Common myeloid progenitor, CD34-positive (primary cell): Measurements from ENCODE around the gene CAPN5.

Source experiments
- CTCF ChIA-PET: fragments of 350-600 bp; sonication (Branson Sonifier 250); formaldehyde crosslinking; loops from one replicate; lab custom pipeline; 2021; ENCODE audit warnings: antibody characterized with exemption; lab: Charles Lee
- POLR2A ChIA-PET: fragments of 350-600 bp; sonication (Branson Sonifier 250); formaldehyde crosslinking; loops from one replicate; lab custom pipeline; 2021; ENCODE audit warnings: antibody characterized with exemption; lab: Charles Lee
- DNase-seq, 3 donors: peaks; one replicate each; pipeline versions ENCODE4 v3.0.0 to v3.0.0-alpha.2; 2013
- H3K27ac ChIP-seq, 2 experiments: 1 replicate in 1 of 2; 2 replicates in 1 of 2; pipeline ENCODE4 v1.7.0; 2013; ENCODE audit warnings: inconsistent platforms in 2 of 2, low read length in 2 of 2, mild to moderate bottlenecking in 2 of 2, low read depth in 1 of 2, moderate library complexity in 1 of 2; ENCODE audit not compliant: severe bottlenecking in 2 of 2, insufficient read depth in 1 of 2, poor library complexity in 1 of 2
- H3K27me3 ChIP-seq, 5 experiments: replicated peaks in 2 of 5; 1 replicate in 3 of 5; 2 replicates in 2 of 5; pipeline versions ENCODE4 v1.6.1 to v1.7.0; 2013; ENCODE audit warnings: low read length in 4 of 5, mild to moderate bottlenecking in 2 of 5, moderate library complexity in 2 of 5, inconsistent platforms in 1 of 5; ENCODE audit not compliant: insufficient read depth in 5 of 5, control insufficient read depth in 4 of 5
- H3K36me3 ChIP-seq, 4 experiments: 1 replicate in 2 of 4; 2 replicates in 2 of 4; pipeline versions ENCODE4 v1.6.1 to v1.7.0; 2013; ENCODE audit warnings: low read length in 3 of 4, control low read depth in 1 of 4, mild to moderate bottlenecking in 1 of 4; ENCODE audit not compliant: control insufficient read depth in 4 of 4, insufficient read depth in 4 of 4
- H3K4me1 ChIP-seq, 4 experiments: 1 replicate in 3 of 4; 2 replicates in 1 of 4; pipeline versions ENCODE4 v1.6.1 to v1.7.1; 2013; ENCODE audit warnings: low read length in 3 of 4, mild to moderate bottlenecking in 3 of 4, control low read depth in 1 of 4, inconsistent platforms in 1 of 4, moderate library complexity in 1 of 4; ENCODE audit not compliant: control insufficient read depth in 4 of 4, insufficient read depth in 4 of 4; ENCODE audit errors: control extremely low read depth in 1 of 4
- H3K4me3 ChIP-seq, 7 experiments: 1 replicate in 4 of 7; 2 replicates in 3 of 7; pipeline versions ENCODE4 v1.5.1 to v1.7.0; 2013; ENCODE audit warnings: mild to moderate bottlenecking in 7 of 7, low read length in 6 of 7, moderate library complexity in 6 of 7, inconsistent platforms in 2 of 7, low read depth in 2 of 7, control low read depth in 1 of 7; ENCODE audit not compliant: insufficient read depth in 4 of 7, control insufficient read depth in 1 of 7; ENCODE audit errors: extremely low read depth in 1 of 7
- H3K9me3 ChIP-seq, 5 experiments: 1 replicate in 4 of 5; 2 replicates in 1 of 5; pipeline versions ENCODE4 v1.6.1 to v1.7.1; 2013; ENCODE audit warnings: low read length in 4 of 5, mild to moderate bottlenecking in 2 of 5, inconsistent platforms in 1 of 5, low read depth in 1 of 5, moderate library complexity in 1 of 5; ENCODE audit not compliant: control insufficient read depth in 4 of 5, insufficient read depth in 2 of 5; ENCODE audit errors: control extremely low read depth in 1 of 5
- WGBS: methylation state at CpG from one replicate; pipeline ENCODE4 v1.1.5; 2013; ENCODE audit not compliant: insufficient coverage; 5-methylcytosine and 5-hydroxymethylcytosine counted together

CAPN5 gene

GRCh38 chr11:77081381-77081851 is 14.6 kb downstream of the CAPN5 start:
- ChIA-PET POLR2A (no interaction called here), CTCF (interaction anchor here (0.6 to 4.0 kb wide), 8 partner anchors 8 to 76 kb away, joined by 3 to 36 read pairs (median 4); partner anchors contain the start of gene MYO7A)

GRCh38 chr11:77081976-77082836 is 15.4 kb downstream of the CAPN5 start:
- 77% methylated on average over 9 of the region's 11 CpGs for WGBS
- peaks cover 0 to 24% (median 13%) of the 10 kb centered on the region in 4 experiments for H3K4me1 ChIP-seq
- H3K27ac ChIP-seq: no peak overlapping the region
- peaks cover 0 to 3% (median 0%) of the 10 kb centered on the region in 5 experiments for H3K9me3 ChIP-seq
- H3K36me3 ChIP-seq: no peaks in the 10 kb centered on the region
- CTCF ChIA-PET: interaction anchor here (0.9 to 4.0 kb wide), 9 partner anchors 9 to 46 kb away, joined by 3 to 36 read pairs (median 4); partner anchors contain the start of genes CAPN5 and MYO7A
- DNase-seq: no peak
- POLR2A ChIA-PET: interaction anchor here (0.8 kb wide), 1 partner anchor 9 kb away, joined by 3 read pairs; no protein-coding TSS in a partner anchor
- peak overlapping the region in 3 of 7 experiments; percentile 19 to 37 (median 26) for H3K4me3 ChIP-seq
- H3K27me3 ChIP-seq: no peaks in the 10 kb centered on the region

More at GRCh38 chr11:77081381-77081851, 14.6 kb downstream of the CAPN5 start:
- Histone ChIP-seq H3K27me3 (no peaks in the 10 kb centered on the region), H3K9me3 (peaks cover 0 to 3% (median 0%) of the 10 kb centered on the region in 5 experiments), H3K4me1 (peaks cover 0 to 20% (median 13%) of the 10 kb centered on the region in 4 experiments), H3K27ac (no peak overlapping the region), H3K4me3 (no peak overlapping the region), H3K36me3 (no peaks in the 10 kb centered on the region)
- WGBS: 95% methylated on average over 6 of the region's 9 CpGs
- DNase-seq: no peak

DNA sequence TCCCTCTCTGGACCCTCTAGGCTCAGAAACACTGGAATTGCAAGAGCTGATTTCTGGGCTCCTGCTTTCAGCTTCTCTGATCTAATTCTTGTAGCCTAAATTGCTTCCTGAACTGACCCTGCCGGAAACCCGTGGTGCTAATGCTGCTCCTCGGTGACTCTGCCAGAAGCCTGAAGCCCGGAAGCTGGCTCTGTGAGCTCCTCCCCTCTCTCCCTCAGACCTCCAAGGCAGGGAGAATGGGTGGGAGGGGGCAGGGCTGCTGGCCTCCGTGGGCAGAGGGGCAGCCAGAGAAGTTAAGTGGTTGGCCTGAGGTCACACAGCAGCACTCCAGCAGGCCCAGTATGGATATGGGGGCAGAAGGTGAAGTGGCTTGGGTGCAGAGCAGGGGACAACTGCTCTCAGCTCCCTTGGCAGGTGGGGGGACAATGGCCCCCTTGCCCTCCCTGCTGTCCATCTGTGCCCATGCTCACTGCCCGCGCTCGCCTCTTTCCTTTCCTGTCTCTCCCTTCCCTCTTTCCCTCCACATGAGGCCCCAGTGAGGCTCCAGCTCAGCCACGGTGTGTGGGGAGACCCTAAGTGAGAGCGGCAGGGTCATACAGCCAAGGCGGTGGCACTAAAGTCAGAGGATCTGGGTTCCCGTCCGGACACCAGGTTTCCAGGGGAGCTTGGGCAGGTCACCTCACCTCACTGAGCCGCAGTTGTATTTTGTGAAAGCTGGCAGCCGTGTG is 16.2 kb downstream of the CAPN5 start:
- Histone ChIP-seq H3K36me3 (no peaks in the 10 kb centered on the region), H3K4me1 (peaks cover 0 to 24% (median 13%) of the 10 kb centered on the region in 4 experiments), H3K27ac (no peak overlapping the region), H3K4me3 (peak overlapping the region in 3 of 7 experiments; percentile 19 to 37 (median 26)), H3K27me3 (no peaks in the 10 kb centered on the region), H3K9me3 (peaks cover 0 to 3% (median 0%) of the 10 kb centered on the region in 5 experiments)
- ChIA-PET CTCF (interaction anchor here (1.4 to 4.0 kb wide), 6 partner anchors 10 to 35 kb away, joined by 3 to 36 read pairs (median 4); partner anchors contain the start of gene CAPN5), POLR2A (interaction anchor here (0.8 kb wide), 1 partner anchor 9 kb away, joined by 3 read pairs; no protein-coding TSS in a partner anchor)
- peak; percentile 39 to 80 (median 75) for DNase-seq
- WGBS: 75% methylated on average over 12 of the region's 15 CpGs

- ChIA-PET CTCF (interaction anchor here (1.4 to 4.0 kb wide), 2 partner anchors 9 to 17 kb away, joined by 5 to 36 read pairs; no protein-coding TSS in a partner anchor), POLR2A (no interaction called here)
- DNase-seq: no peak
- 97% methylated on average over 11 of the region's 12 CpGs for WGBS
- Histone ChIP-seq H3K27ac (no peak overlapping the region), H3K9me3 (peaks cover 0 to 2% (median 0%) of the 10 kb centered on the region in 5 experiments), H3K27me3 (no peaks in the 10 kb centered on the region), H3K4me1 (peaks cover 0 to 24% (median 13%) of the 10 kb centered on the region in 4 experiments), H3K36me3 (no peaks in the 10 kb centered on the region), H3K4me3 (no peak overlapping the region)
These were observed 16.9 kb downstream of the CAPN5 start for GRCh38 chr11:77083566-77084245.

- POLR2A ChIA-PET: no interaction called here
- peaks cover 0 to 2% (median 0%) of the 10 kb centered on the region in 5 experiments for H3K9me3 ChIP-seq
- DNase-seq: no peak
- CTCF ChIA-PET: interaction anchor here (4.0 kb wide), 1 partner anchor 8 kb away, joined by 36 read pairs; no protein-coding TSS in a partner anchor
- no peaks in the 10 kb centered on the region for H3K36me3 ChIP-seq
- H3K4me3 ChIP-seq: no peak overlapping the region
- 97% methylated on average over 24 of the region's 25 CpGs for WGBS
- no peak overlapping the region for H3K27ac ChIP-seq
- peaks cover 0 to 24% (median 13%) of the 10 kb centered on the region in 4 experiments for H3K4me1 ChIP-seq
- H3K27me3 ChIP-seq: no peaks in the 10 kb centered on the region
These were observed 17.9 kb downstream of the CAPN5 start for GRCh38 chr11:77084581-77085191.

GRCh38 chr11:77085652-77086051 is 18.9 kb downstream of the CAPN5 start:
- H3K4me3 ChIP-seq: no peak overlapping the region

More at GRCh38 chr11:77085652-77086051, 18.9 kb downstream of the CAPN5 start:
- Histone ChIP-seq H3K27ac (no peak overlapping the region), H3K9me3 (no peaks in the 10 kb centered on the region), H3K36me3 (no peaks in the 10 kb centered on the region), H3K27me3 (no peaks in the 10 kb centered on the region), H3K4me1 (peaks cover 0 to 24% (median 14%) of the 10 kb centered on the region in 4 experiments)
- POLR2A ChIA-PET: no interaction called here
- WGBS: 100% methylated on average over 5 of the region's 6 CpGs
- CTCF ChIA-PET: no interaction called here
- DNase-seq: no peak
